NCI-H1694 treated with DMSO at 0.1 percent for 48 hours (cell line): ENCODE results near the gene GPR141.
"Not testable (repeated sequence)": the region's sequence is repeated elsewhere in the genome, so short reads cannot be mapped to it uniquely, and the experiment has no call there.

Source experiments
- DNase-seq: peaks from one replicate; lab custom pipeline; 2025; lab: John Stamatoyannopoulos, UW

The GPR141 gene

GRCh38 chr7:37686556-37687345 lies 3.2 kb downstream of the GPR141 start:
- no peak for DNase-seq

DNA sequence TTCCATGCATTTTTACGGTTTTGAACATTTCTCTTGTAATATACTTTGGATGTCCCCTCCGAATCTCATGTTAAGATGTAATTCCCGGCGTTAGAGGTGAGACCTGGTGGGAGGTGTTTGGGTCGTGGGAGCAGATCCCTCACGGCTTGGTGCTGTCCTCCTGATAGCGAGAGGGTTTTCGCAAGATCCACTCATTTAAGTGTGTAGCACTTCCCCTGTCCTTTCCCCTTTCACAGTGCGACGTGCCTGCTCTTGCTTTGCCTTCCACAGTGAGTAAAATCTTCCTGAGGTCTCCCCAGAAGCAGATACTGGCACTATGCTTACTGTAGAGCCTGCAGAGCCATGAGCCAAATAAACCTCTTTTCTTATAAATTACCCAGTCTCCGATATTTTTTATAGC lies 6.6 kb downstream of the GPR141 start:
- DNase-seq, result no peak

GRCh38 chr7:37694208-37695094 lies 10.9 kb downstream of the GPR141 start:
- no peak for DNase-seq

- no peak for DNase-seq
Measured at GRCh38 chr7:37698276-37698675, 14.7 kb downstream of the GPR141 start.

DNA sequence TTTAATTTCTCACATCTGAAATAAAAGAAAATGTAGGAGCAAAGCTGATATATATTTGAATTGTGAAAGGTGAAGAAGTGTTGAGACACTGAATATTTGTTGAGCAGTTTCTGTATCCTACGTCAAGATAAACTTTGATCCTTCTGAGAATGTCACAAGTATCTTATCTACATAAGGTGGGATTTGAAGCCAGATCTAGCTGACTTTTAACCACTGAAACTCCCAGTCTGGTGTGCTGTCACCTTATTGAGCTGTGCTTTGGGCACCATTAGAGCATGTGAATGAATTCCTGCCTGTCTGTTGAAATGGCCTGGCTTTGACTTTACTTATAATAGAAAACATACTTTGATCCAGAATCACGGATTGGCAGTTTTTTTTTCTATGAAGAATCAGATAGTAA lies 15.2 kb downstream of the GPR141 start:
- DNase-seq, result no peak

DNA sequence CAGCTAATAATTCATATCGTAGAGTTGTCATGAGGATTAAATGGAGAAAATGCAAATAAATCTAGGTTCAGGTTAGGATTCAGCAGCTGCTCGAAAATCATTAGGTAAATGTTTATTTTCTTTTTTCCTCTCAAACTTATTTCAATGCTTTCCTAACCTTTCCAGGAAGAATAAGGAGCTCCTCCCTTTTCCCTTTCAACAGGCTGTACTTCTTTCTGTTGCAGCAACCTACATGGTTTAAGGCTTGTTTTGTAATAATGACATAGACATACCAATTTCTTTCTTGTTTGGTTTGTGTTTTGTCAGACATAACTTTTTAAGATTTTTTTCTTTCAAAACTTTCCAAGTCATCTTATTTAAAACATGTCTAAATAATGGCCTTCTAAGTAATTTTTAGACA lies 18.2 kb downstream of the GPR141 start:
- no peak for DNase-seq

GRCh38 chr7:37703361-37703760 lies 19.8 kb downstream of the GPR141 start:
- no peak for DNase-seq

- not testable (repeated sequence) for DNase-seq
Measured at GRCh38 chr7:37704328-37704833, 20.8 kb downstream of the GPR141 start.

- DNase-seq, result no peak
Measured at GRCh38 chr7:37705976-37706375, 22.4 kb downstream of the GPR141 start.

- no peak for DNase-seq
Measured at GRCh38 chr7:37706804-37707203, 23.2 kb downstream of the GPR141 start.

DNA sequence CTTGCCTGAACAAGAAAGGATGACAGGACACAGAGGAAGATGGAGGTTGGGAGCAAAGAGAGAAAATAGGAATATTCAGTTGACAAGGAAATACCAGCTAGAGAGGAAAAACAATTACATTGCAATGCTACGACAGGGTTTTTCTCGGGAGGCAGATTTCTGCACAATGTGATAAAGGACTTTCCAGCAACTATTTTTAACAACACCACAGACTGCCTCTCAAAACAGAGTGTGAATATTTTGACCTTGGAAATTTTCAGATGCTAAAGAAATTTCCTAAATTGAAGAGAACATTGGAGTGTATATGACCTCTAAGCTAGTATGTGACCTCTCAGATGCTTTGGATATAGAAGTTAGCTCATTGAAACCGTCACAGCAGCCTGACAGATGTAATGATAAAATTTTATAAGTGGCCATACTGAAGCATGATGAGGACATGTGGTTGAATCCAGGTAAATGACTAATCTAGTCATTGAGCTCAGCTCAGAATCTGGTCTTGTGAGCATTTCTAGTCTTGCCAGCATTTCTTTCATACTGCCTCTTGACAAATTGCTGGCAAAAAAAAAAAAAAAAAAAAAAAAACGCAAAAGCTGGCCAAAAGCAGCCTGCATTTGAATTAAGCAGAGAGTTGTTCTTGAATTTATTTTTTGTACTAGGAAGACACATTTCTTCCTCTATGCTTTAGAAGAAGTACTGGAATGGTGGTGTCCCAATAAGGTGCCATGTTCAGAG lies 24.4 kb downstream of the GPR141 start:
- DNase-seq, result no peak

- no peak for DNase-seq
Measured at GRCh38 chr7:37709631-37710509, 26.3 kb downstream of the GPR141 start.

- no peak for DNase-seq
Measured at GRCh38 chr7:37713613-37714012, 30.0 kb downstream of the GPR141 start.

DNA sequence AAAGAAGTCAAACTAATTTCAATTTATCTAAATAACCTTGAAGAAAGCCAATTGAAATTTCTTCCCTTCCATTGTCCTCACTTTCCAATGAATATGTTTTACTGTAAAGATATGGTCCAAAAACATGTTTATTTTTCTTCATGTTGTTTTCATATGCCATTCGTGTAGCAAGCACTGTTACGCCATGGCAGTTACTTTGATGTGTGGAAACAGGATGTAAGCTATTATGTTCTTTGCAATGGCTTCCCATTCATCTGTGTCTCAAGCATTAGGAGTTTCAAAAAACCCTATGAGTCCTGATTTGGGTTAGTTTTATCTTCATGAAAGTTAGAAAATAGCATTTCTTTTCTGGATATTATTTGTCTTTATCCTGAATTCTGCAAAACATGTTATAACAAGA lies 31.0 kb downstream of the GPR141 start:
- DNase-seq, result no peak

DNA sequence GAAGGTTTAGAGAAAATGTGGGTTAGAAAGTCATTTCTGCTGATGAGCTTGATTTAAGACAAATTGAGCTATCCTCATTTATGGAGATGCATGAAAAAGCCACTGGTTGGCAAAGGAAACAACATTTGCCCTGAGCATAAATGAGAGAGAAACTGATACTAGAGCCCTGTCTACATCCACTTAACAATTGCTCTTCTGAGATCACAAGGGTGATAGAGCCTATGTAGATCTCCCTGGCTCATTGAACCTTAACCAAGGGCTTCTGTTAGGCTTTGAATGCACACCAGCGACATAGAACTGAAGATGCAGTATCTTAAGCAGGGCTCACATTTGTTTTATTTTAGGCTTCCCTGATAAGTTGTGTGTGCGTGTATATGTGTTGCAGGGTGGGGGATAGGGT lies 35.0 kb downstream of the GPR141 start:
- DNase-seq, result no peak

DNA sequence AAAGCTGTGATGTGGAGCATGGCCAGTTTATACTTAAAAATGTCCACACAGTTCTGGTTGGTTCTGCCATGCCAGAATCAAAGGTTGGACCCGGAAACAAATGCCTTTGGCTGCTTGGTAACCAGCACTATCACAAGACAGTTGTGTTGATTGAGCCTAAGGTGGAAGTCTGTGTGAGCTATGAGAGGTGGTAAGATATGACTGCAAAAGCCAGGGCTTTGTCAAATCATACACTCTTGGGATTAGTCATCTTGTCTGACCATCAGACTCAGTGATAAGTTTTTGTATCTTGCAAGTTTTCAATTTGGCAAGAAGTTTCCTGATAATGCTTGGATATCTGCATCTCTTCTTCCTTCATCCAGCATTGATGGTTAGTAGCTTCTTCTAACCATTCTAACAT lies 35.5 kb downstream of the GPR141 start:
- DNase-seq, result no peak

GRCh38 chr7:37724732-37725131 lies 41.2 kb downstream of the GPR141 start:
- DNase-seq, result no peak

DNA sequence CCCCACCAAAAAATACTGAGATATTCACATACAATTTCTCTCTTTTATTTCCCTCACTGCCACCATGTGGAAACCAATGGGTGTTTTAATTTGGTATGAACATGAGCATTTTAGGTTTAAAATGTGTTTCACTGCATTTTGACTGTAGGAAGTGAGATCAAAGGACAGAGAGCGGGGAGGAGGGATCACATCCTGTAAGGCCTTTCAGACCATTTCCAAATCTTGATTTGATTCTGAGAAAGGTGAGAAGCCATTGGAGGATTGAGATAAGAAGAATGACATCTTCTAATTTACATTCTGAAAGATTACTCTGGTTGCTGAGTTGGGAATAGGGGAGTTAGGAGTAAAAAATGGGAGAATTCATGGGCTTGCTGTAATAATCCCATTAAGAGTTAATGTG lies 42.5 kb downstream of the GPR141 start:
- DNase-seq, result no peak

DNA sequence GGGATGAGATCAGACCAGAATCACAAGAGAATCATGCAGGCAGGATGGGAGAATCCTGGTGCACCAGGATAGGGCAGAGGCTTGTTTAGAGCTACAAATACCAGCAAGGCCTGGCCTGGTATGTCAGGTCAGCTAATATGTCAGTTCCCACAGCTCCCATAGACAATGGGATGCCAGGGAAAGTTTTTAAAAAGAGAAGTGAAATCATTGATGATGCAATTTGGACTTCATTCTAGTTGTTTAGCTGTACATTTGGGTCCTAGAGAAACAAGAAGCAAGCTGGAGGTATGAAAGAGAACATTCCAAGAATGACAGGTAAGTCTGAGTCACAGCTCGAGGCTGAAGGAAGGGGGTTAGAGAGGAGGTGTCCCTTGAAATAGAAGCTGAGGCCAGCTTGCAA lies 45.2 kb downstream of the GPR141 start:
- no peak for DNase-seq

- no peak for DNase-seq
Measured at GRCh38 chr7:37729181-37729580, 45.6 kb downstream of the GPR141 start.

DNA sequence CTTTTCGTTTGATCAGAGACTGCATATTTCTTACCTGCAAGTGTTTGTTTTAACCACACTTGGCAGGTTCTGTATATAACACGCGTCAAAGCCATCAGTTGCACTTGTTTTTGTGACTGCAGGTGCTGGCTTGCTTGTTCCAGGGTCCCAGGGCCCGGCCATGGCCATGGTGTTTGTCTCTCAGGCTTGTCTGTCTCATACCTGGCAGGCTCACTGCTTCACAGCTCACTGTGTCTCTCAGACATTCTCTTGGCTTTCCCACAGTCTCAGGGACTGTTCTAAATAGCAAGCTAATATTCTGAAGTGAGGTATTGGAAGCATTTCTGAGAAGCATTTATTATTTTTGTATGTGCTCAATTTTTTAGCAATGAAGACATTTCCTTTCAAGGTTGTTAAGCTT lies 46.9 kb downstream of the GPR141 start:
- DNase-seq, result no peak
